GM18907 (cell line): ENCODE data around the gene GPR179.
"Not testable (repeated sequence)": the region's sequence is repeated elsewhere in the genome, so short reads cannot be mapped to it uniquely, and the experiment has no call there.

Experiments used
- ATAC-seq: cut with Tn5 transposase; IDR thresholded peaks from one replicate; pipeline ENCODE4 v1.9.1; 2021; ENCODE audit warnings: mild to moderate bottlenecking, moderate library complexity; ENCODE audit not compliant: unreplicated experiment

GPR179 gene

DNA sequence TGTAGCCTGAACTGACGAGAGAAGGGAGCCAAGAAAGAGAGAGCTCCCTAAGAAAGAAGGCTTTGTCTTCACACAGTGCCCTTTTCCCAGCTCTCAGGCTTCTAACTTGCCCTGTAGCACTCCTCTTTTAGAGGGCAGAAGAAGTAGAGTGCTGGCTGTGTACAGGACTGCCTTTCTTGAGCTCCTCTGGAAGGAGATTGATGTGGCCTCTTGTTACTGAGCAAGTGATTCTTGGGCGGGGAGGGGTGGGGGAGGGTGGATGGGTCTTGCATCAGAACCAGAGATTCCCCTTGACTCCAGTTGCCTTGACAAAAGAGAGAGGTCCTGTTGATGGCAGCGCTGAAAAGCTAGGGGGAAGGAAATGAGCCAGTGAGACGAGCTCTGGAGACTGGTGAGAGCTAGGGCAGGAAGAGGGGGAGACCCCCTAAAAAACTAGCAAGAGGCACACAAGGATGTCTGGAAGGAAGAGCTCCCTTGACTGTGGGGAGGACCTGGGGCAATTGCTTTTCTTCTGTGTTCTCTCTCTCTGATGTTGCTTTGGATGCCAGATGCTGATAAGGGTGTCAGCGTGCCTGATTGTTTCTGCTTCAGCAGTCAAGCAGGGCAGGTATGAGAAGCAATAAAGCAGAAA lies 18.4 kb downstream of the GPR179 start:
- ATAC-seq: no peak

DNA sequence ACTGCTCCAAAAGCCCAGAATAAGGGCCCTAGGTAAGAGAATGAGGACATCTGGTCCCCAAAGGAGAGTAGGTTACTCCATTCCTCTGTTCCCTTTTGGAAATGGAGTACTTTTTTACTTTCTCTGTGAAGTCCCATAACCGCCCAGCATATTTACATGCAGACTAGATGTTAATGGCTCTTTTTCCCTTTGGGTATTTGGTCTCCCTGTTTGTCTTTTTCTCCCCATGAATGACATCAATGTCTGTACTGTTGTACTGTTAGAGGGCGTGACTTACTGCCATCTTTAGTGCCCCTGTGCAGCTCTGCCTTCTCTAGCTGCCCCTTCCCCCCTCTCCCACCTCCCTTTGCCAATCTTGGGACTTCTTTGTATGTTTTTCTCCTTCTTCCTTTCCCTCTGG lies 19.0 kb downstream of the GPR179 start:
- no peak for ATAC-seq

DNA sequence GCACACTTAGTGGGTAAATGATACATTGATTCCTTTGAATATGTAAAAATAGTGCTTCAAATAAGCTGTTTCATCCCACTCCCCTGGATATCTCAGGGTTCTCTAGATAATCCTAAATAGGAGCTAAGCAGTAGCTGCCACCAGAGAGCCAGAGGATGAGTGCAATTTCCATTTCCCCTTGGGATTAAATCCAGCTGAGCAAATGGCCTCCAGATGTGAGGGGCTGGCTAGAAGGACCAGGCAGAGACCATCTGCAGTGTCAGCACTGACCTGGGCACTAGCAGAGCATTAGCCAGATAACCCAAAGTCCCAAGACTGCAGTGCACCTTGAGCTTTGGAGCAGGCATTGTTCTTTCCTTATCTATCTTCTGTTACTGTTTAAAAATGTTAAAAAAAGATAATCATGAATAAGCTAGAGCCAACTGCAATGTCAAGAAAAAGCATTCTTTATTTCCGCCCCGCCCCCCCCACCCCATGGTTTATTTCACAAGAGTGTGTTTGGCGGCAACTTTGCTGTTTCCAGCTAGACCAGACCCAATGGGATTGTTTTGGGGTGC lies 19.5 kb downstream of the GPR179 start:
- ATAC-seq: no peak

DNA sequence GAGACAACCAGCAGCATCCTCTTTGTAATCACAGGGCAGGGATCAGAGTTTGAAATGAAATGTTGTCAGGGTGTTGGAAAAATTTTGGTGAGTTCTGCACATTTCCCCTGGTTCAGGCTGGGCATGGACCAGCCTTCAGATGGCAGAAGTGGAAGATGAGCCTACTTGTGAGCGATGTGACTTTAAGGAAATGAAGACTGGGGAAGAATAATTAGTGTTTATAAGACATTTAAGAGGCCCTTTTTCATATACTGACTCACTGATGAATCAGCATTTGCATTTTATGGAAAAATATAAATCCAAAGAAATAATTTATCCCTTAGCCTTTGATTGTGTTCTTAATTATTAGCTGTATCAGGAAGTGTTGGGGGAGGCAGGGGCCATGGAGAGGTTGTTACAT lies 20.9 kb downstream of the GPR179 start:
- no peak for ATAC-seq

DNA sequence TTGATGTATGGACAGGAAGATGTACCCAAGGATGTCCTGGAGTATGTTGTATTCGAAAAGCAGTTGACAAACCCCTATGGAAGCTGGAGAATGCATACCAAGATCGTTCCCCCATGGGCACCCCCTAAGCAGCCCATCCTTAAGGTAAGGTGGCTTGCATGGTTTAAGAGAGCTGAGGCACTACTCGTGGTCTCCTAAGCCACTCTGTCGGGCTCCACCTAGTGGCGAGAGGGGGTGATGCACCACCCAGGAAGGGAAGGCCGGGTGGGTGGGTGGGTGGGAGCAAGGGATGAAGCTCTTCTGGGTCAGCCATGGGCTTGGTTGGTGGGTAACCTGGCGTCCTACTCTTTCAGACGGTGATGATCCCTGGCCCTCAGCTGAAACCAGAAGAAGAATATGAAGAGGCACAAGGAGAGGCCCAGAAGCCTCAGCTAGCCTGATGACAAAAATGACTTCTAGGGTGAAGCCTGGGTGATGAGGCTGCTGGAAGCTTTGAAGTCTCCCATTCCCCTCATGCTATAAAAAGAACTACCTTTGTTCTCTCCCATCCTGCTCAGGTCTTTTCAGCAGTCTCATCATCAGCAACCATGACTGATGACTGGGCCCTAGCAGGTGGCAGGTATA lies 21.5 kb downstream of the GPR179 start:
- no peak for ATAC-seq

DNA sequence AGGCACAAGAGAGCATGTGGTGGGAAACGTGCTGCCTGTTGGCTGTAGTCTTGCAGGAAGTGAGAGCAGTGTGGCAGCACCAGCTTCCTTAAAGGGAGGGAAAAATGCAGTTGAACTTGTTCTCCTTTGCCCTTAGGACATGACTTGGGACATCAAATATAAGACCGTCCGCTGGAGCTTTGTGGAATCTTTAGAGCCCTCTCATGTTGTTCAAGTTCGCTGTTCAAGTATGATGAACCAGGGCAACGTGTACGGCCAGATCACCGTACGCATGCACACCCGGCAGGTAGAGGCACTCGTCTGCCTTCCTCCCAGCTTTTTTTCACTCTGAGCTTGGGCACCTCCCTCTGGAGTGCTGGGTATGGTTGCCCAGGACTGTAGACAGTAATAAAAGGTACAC lies 23.3 kb downstream of the GPR179 start:
- ATAC-seq: no peak

DNA sequence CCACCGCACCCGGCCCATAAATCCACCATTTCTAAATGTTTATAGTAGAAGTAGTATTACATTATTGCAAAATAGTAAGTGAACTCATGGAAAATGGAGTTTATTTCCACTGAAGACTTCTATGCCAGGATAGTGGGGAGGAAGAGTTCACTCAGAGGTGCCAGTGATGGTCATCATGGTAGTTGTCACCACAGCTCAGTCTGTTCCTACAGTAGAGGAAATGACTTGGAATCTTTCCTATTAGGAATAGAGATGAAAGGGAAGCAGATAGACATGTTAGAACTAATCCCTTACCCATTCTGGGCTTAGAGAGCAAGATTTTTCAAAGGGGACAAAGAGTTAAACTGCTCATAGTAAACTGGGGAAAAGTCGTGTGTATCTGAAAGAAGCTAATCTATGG lies 26.7 kb downstream of the GPR179 start:
- ATAC-seq: no peak

DNA sequence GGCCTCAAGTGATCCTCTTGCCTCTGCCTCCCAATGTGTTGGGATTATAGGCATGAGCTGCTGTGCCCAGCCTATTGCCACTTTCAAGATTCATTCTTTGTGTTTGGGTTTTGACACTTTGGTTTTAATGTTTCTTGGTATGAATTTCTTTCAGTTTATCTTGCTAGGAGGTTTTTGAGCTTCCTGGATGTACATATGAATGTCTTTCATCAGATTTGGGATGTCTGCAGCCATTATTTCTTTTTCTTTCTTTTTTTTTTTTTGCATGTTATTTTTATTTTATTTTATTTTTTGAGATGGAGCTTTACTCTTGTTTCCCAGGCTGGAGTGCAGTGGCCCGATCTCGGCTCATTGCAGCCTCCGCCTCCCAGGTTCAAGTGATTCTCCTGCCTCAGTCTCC lies 28.3 kb downstream of the GPR179 start:
- ATAC-seq: no peak

DNA sequence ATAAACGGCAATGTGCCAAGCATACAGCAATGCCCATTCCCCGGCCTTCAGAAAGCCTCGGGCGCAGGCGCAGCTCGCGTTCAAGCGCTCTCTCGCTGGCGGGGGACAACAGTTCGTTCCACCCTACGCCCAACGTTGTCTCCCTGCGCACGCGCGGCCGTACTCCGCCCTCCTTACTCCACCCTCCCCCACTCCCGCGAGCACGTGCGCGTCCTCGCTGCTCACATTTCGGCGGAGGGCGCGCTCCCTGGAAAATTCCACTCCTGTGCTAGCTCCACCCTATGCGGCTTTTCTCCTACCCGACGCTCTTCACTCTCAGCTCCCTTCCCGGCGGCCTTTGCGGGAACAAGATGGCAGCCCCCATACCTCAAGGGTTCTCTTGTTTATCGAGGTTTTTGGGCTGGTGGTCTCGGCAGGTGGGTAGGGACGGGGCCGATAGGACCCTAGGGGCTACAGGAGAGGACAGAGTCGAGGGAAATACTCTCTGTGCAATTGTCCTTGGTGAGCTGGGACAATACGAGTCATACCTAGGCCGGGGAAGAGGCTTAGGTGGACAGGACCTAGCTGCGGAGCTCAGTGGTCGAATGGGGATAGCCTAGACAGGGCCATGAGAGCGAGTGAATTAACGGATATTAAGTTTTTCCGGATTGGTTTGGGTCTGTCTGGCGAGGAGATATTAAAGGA lies 46.8 kb downstream of the GPR179 start, which contains the start of gene MRPL45:
Gene MRPL45 (plus strand): TSS at position 335 of the 684 bp plus-strand sequence. CDS start 16 bp downstream, at position 351.
- ATAC-seq: peak; percentile 91

DNA sequence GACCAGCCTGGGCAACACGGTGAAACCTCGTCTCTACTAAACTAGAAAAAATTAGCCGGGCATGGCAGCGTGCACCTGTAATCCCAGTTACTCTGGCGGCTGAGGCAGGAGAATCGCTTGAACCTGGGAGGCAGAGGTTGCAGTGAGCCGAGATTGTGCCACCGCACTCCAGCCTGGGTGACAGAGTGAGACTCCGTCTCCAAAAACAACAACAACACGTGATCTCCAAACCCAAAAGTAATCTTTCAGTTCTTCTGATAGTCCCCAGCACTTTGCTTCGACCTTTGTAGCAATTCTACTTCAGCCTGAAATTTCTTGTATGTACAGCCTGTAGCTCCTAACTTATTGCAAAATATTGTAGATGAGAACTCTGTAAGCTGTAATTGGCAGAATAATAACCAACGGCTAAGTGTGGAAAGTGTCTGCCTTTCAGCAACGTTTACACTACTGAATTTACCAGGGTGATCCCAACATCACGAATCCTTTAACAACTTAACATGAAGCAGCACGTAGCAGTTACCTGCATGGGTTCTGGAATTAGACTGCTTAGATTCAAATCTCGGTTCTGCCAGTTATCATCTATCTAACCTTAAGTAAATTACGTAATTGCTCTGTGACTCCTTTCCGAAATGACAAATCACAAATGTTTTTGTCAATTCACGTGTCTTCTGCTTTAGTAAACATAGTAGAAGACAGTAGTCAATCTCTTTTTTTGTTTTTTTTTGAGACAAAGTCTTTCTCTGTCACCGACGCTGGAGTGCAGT lies 48.0 kb downstream of the GPR179 start:
- ATAC-seq: not testable (repeated sequence)

DNA sequence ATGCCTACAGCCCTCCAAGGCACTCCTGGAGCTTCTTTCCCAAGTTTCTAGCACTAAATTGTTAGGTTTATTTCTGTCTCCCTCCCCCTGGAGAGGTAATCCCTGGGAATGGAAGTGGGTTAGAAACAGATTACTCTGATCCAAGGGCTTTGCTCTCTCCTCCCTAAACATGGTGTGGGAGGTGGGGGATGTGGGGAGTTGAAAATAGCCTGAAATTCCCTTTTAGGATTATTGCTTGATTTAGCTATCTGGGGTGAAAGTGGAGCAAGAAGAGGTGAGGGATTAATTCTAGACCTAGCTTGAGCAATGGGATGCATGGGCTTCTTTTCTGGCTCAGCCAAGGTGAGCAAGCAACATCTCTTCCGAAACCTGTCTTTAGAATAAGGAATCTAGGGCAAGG lies 54.0 kb downstream of the GPR179 start:
- ATAC-seq: not testable (repeated sequence)

DNA sequence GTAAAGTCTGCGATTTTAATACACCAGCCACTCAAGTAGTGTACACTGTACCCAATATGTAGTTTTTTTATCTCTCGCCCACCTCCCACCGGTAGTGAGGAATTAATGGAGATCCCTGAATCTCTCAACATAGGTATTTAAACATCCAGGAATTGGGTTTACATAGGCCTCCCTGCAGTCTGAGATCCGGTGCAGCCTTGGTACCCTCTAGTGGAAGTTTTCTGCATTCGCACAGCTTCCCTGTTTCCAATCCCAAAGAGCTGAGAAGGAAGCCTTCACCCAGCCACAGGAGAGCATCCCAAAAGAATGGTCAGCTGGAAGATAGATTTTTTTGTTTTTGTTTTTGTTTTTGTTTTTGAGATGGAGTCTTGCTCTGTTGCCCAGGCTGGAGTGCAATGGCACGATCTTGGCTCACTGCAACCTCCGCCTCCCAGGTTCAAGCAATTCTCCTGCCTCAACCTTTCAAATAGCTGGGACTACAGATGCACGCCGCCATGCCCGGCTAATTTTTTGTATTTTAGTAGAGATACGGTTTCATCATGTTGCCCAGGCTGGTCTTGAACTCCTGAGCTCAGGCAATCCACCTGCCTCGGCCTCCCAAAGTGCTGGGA lies 55.4 kb downstream of the GPR179 start:
- not testable (repeated sequence) for ATAC-seq

DNA sequence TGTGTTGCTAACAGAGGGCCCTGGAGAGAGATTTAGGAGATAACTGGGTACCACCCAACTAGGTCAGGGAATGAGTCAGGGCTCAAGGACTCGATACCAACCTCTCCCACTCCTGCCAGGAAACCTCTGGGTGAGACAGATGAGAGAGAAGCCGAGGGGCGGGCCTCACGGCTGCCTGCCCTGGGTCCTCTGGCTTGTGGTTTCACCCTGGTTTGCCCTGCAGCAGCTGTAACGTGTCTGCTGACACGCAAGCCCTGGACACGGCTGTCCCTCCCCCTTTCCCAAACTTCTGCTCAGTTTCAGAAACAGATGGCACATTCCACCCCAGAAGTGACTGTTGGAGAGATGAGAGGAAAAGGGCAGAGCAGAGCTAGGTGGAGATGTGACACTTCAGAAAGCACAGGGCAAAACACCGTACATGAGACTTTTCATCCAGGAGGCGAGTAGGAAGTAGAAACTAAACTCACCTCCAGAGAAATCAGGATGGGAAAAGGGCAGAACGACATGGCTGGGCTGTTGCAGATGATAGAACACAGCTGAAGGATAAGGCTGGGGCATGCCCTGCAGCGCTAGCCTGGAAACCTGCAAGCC lies 57.2 kb downstream of the GPR179 start:
- peak; percentile 64 for ATAC-seq

DNA sequence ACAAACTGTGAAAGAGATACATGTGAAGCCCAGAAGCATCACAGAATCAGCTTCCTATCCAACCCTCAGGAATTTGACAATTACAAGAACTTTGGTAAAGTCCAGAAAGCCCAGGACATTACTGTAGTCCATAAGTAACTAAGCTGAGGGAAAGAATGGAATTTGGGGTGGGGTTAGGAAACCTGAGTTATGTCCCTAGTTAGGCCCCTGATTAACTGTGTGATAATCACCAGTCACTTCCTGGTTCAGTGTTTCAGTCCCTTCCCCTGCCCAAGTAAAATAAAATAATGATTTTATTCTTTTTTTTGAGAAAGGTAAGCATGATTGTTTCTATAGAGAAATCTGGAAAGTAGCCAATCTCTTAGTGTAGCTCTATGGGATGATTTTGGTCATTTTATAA lies 57.8 kb downstream of the GPR179 start:
- ATAC-seq: not testable (repeated sequence)
